ENCODE data around the gene CORO2A.

Gene CORO2A

DNA sequence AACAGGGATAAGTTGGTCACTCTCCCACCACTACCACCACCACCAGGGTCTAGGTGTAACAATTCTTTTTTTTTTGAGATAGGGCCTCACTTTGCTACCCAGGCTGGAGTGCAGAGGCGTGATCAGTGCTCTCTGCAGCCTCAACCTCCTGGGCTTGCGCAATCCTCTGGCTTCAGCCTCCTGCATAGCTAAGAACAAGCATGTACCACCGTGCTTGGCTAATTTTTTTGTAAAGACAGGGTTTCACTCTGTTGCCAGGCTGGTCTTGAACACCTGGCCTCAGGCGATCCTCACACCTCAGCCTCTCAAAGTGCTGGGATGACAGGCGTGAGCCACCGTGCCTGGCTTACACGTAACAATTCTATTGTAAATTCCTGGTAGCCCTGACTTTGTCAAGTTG is 27.5 kb downstream of the CORO2A start:
- no peak for DNase-seq

GRCh38 chr9:98162613-98163012 is 29.8 kb downstream of the CORO2A start:
- DNase-seq: no peak

GRCh38 chr9:98161851-98162250 is 30.6 kb downstream of the CORO2A start:
- no peak for DNase-seq

- DNase-seq: no peak
Observed at GRCh38 chr9:98159790-98160189, 32.6 kb downstream of the CORO2A start.

DNA sequence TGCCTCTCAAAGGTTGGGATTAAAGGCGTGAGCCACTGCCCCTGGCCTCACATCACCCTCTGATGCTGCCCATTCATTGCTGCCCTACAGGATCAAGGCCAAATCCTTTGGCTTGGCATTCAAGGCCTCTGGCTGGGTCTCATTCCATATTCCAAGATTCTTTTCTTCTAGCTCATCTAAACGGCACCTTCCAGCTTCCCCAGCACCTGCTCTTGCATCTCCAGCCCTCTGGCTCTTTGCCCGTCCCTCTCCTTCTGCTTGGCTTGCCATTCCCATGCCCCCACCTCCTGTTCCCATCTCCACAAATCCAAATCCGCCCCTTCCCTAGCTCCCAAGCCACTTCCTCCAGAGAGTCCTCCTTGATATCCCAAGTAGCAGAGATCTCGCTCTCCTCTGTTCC is 33.1 kb downstream of the CORO2A start:
- no peak for DNase-seq

DNA sequence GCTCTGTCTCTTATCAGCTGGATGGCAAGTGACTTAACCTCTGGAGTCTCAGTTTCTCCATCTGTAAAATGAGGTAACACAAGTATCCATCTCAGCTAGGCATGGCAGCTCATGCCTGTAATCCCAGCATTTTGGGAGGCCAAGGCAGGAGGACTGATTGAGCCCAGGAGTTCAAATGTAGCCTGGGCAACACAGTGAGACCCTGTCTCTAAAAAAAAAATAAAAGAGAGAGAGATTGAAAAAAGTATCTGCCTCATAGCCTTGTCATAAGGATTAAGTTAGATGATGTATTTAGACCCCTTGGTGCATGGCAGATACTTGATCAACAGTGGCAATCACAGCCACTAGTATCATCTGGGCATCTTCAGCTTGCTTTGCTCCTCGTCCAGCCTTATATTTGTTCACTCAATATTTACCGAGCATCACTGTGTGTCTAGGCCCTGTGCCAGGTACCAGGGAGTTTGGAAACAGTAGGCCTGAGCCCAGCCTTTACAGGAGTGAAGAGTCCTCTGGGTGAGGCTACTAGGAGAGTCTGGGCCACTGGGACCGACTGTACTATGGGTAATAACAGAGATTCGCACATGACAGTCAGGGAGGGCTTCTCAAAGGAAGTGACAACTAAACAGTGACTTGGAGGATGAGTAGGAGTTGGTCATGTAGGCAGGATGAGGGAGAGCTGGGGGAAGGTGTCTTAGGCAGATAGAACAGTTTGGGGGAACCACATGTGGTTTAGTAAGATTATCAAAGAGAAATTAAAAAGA is 34.2 kb downstream of the CORO2A start:
- DNase-seq: no peak

DNA sequence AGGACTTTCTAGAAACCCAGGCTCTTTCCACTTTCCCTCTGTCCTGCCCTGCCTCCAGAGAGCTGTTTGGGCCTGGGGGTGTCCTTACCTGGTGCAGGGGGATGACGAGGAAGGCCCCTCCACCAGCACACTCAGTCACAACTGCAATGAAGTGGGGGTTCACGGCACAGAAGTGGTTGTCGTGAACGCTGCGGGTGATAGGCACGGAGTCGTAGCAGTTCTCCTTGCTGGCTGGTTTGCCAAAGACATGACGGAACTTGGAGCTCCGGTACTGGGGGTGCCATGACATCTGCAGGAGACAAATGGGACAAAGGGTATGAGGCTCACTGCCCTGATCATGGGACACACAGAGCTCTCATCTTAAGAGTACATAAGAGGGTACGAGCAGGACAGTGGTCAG is 35.1 kb downstream of the CORO2A start:
- DNase-seq: no peak

DNA sequence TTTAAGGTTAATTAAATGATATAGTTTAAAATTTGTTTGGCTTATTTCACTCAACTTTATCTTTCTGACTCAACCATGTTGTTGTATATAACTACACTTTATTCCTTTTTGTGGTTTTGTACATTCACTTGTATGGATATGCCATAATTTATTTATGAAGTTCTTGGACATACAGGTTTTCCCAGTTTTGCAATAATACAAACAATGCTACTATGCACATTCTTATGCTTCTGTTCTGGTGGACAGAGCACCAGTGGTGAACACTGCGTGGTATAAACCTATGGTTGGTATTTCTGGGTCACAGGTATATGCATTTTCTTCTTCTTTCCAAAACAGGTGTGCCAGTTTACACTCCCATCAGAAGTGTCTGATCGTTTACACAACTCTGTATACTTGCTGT is 37.8 kb downstream of the CORO2A start:
- no peak for DNase-seq

DNA sequence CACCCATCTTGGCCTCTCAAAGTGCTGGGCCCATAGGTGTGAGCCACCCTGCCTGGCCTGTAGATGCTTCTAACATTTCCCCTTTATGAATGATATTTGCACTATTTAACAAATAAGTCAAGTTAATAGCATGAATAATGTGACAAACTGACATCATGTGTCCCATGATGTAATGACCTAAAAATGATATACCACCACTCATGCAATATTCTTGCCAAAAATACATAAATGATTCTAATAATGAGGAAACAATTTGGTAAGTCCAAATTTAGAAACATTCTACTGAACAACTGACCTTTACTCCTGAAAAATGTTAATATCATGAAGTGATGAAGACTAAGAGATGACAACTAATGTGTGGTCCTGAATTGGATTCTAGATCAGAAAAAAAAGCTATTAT is 39.9 kb downstream of the CORO2A start:
- DNase-seq: no peak

GRCh38 chr9:98150721-98151120 is 41.7 kb downstream of the CORO2A start:
- DNase-seq: no peak

GRCh38 chr9:98150164-98150563 is 42.3 kb downstream of the CORO2A start:
- DNase-seq: no peak

- no peak for DNase-seq
Observed at GRCh38 chr9:98149422-98149821, 43.0 kb downstream of the CORO2A start.

- DNase-seq: no peak
Observed at GRCh38 chr9:98148486-98148885, 44.0 kb downstream of the CORO2A start.

DNA sequence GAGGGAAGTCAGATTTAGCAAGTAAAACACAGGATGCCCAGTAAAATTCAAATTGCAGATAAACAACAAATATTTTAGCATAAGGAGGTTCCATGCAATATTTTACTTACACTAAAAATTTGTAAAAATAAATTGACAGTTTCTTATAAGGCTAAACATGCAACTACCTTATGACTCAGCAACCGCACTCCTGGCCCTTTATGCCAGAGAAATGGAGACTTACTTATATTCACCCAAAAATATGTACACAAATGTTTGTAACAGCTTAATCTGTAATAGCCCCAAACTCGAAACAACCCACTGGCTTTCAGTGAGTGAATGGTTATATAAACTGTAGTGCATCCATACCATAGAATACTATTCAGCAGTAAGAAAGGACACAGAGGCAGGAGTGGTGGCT is 44.9 kb downstream of the CORO2A start:
- DNase-seq: no peak

DNA sequence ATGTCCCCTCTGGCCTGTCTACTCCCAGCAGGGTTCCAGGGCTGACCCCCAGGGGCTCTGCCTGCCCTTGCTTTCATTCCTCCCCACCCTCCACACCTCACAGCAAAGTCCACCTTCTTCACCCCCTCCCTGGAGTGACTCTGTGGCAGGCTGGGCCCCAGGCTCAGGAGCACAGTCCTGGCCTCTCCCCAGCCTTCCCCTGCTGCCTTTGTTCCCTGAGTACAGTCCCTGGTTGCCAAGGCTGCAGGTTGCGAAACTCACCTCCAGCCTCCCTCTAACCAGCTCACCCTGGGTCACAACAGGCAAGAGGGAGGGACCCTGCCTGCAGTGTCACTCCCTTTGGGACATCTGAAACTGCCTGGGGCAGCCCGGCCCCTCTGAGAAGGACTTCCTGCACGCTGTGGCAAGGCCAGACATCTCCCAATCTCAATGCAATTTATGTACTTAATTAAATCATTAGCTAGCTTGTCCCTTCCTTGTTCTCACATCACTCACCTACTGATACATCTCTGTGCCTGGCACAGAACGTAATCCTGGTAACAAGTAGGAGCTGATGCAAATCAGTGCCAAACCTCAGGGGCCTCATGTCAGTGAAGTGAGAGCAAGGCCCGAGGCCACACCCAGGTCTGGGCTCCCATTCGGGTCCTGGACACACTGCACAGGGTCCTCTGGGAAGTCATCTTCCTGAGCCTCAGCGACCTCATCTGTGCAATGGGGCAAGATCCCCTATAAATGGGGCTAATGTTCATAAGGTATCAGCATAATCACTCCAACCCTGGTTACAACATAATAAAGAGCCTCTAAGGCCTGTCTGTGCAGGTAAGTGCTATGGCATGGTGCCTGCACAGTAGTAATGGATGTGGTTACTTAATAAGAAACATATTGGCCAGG is 46.1 kb downstream of the CORO2A start:
- DNase-seq: no peak

GRCh38 chr9:98144631-98145030 is 47.8 kb downstream of the CORO2A start:
- no peak for DNase-seq

GRCh38 chr9:98144076-98144475 is 48.4 kb downstream of the CORO2A start:
- DNase-seq: no peak

GRCh38 chr9:98142925-98143481 is 49.4 kb downstream of the CORO2A start:
- DNase-seq: no peak

GRCh38 chr9:98142182-98142907 is 50.1 kb downstream of the CORO2A start:
- DNase-seq: no peak

- DNase-seq: no peak
Observed at GRCh38 chr9:98140503-98140902, 51.9 kb downstream of the CORO2A start.

DNA sequence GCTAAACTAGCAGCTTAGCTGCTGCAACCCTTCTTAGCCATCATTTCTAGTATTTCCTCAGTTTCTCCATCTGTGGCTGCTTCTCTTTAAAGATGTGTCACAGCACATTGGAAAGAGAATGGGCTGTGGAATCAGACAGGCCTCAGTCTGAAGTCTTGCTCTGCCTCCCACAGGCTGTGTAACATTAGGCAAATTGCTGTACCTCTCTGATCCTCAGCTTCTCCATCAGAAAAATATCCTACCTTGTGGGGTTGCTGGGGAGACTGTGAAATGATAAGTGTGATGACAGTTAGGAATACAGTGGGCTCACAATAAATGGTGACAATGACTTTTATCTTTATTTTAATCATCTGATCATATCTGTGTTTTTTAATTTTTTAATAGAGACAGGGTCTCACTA is 55.9 kb downstream of the CORO2A start:
- DNase-seq: no peak

DNA sequence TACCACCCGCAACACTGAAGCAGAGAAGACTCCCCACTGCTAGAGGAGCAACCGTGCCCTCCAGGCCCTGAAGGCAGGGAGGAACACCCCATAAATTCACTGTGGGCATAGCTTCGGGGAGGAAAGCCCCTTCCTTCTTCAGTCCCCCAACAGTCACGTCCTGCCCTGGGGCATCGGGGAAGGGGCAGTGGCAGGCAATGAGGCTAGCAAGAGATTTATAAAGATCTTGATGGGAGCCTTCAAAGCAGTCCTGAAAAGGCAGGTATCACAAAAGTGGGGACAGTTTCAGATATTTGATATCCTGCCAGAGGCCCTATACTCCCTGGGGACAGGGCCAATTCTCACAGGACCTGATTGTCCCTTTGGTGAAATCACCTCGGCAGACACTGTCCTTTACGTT is 56.5 kb downstream of the CORO2A start:
- DNase-seq: no peak

DNA sequence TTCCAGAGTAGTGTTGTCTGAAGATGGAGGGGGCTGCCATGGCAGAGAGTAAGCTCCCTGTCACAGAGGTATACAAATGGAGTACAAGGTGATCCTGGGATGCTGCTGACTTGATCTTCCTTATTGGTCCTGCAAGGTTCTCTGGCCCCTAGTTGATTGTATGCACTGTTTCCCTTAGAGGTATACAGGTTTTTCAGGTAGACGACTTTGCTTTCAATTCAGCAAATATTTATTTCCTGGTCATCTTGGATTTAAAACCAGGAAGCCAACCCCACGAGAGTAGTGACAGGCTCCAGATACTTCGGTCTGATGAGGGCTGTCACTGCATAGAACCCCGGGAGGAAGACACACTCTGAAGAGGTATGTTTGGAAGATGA is 56.9 kb downstream of the CORO2A start:
- DNase-seq: no peak
